Activated naive CD8-positive, alpha-beta T cell treated with anti-CD3 and anti-CD28 coated beads, Interleukin-2, amount 10 ng/mL, durations not matched to agents 7 days and 5 days (primary cell): Measurements from ENCODE around the gene ADGRL1. TPM values are rescaled to one million over a fixed set of nuclear protein-coding genes. Genes with fewer than 3 reads are reported as not detected.
"Not testable (repeated sequence)": the region's sequence is repeated elsewhere in the genome, so short reads cannot be mapped to it uniquely, and the experiment has no call there.

Experiments used
- ATAC-seq: fragments of 150-1000 bp; cut with Tn5 transposase; one replicate; pipeline ENCODE4 v1.10.0; 2021; ENCODE audit warnings: low read depth, moderate library complexity
- POLR2A ChIA-PET: fragments of 350-600 bp; sonication (Branson Sonifier 250); formaldehyde crosslinking; loops from one replicate; lab custom pipeline; 2021; ENCODE audit warnings: antibody characterized with exemption; lab: Charles Lee
- DNase-seq: peaks from one replicate; pipeline ENCODE4 v3.0.0; 2021
- H3K27ac Mint-ChIP-seq: one replicate; pipeline ENCODE4 v1.8.0; 2022; ENCODE audit warnings: mild to moderate bottlenecking, mixed read lengths
- H3K27me3 Mint-ChIP-seq: one replicate; pipeline ENCODE4 v1.8.0; 2022; ENCODE audit warnings: mild to moderate bottlenecking, moderate library complexity, mixed read lengths
- H3K36me3 Mint-ChIP-seq: one replicate; pipeline ENCODE4 v1.8.0; 2021; ENCODE audit warnings: mild to moderate bottlenecking, mixed read lengths
- H3K4me1 Mint-ChIP-seq: one replicate; pipeline ENCODE4 v1.8.0; 2021; ENCODE audit warnings: mixed read lengths
- H3K4me3 Mint-ChIP-seq: one replicate; pipeline ENCODE4 v1.8.0; 2022; ENCODE audit warnings: mild to moderate bottlenecking, moderate library complexity, mixed read lengths
- H3K9me3 Mint-ChIP-seq: one replicate; pipeline ENCODE4 v1.8.0; 2021; ENCODE audit warnings: mixed read lengths
- total RNA-seq, 2 experiments: library from RNA; stranded (reverse); gene quantifications; one replicate each; pipeline ENCODE4 v1.2.3, GENCODE V29; 2021

ADGRL1 gene
- total RNA-seq, 2 experiments from 2014 or later, result 15.0 to 16.4 TPM

GRCh38 chr19:14243718-14244117 lies 37.7 kb upstream of the ADGRL1 start:
- H3K27ac Mint-ChIP-seq, POLR2A ChIA-PET, ATAC-seq, H3K4me1 Mint-ChIP-seq, H3K9me3 Mint-ChIP-seq, DNase-seq, H3K36me3 Mint-ChIP-seq, H3K27me3 Mint-ChIP-seq, H3K4me3 Mint-ChIP-seq: not testable (repeated sequence)

- H3K9me3 Mint-ChIP-seq, result peaks cover 3% of the 10 kb centered on the region
- POLR2A ChIA-PET, result no interaction called here
- H3K4me3 Mint-ChIP-seq, result no peak overlapping the region
- H3K4me1 Mint-ChIP-seq, result peaks cover 9% of the 10 kb centered on the region
- no peak overlapping the region for H3K27ac Mint-ChIP-seq
- ATAC-seq (no peak), DNase-seq (no peak)
- no peaks in the 10 kb centered on the region for H3K36me3 Mint-ChIP-seq
- H3K27me3 Mint-ChIP-seq, result no peaks in the 10 kb centered on the region
These were observed 31.3 kb upstream of the ADGRL1 start for GRCh38 chr19:14237014-14237941.

- peaks cover 15% of the 10 kb centered on the region for H3K4me1 Mint-ChIP-seq
- H3K27ac Mint-ChIP-seq, H3K9me3 Mint-ChIP-seq, DNase-seq, POLR2A ChIA-PET, H3K4me3 Mint-ChIP-seq, H3K27me3 Mint-ChIP-seq, ATAC-seq, H3K36me3 Mint-ChIP-seq: not testable (repeated sequence)
These were observed 27.0 kb upstream of the ADGRL1 start for GRCh38 chr19:14232945-14233344.

- H3K36me3 Mint-ChIP-seq, H3K4me1 Mint-ChIP-seq, H3K4me3 Mint-ChIP-seq, ATAC-seq, H3K27me3 Mint-ChIP-seq, DNase-seq, H3K27ac Mint-ChIP-seq, POLR2A ChIA-PET, H3K9me3 Mint-ChIP-seq: not testable (repeated sequence)
These were observed 22.6 kb upstream of the ADGRL1 start for GRCh38 chr19:14228446-14229071.

GRCh38 chr19:14226498-14226897 lies 20.5 kb upstream of the ADGRL1 start:
- H3K36me3 Mint-ChIP-seq, H3K4me3 Mint-ChIP-seq, POLR2A ChIA-PET, DNase-seq, H3K27me3 Mint-ChIP-seq, H3K9me3 Mint-ChIP-seq, H3K4me1 Mint-ChIP-seq, H3K27ac Mint-ChIP-seq, ATAC-seq: not testable (repeated sequence)

DNA sequence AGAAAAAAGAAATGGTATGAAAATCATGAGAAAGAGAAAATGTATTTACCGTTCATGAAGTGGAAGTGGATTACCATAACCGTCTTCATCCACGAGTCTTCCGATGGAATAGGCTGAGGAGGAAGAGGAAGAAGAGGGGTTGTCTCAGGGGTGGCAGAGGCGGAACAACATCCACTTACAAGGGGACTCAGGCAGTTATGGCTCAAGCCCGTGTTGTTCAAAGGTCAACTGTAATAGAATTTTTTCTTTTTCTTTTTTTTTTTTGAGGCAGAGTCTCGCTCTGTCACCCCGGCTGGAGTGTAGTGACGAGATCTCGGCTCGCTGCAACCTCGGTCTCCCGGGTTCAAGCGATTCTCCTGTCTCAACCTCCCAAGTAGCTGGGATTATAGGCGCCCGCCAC lies 16.9 kb upstream of the ADGRL1 start:
- no peaks in the 10 kb centered on the region for H3K36me3 Mint-ChIP-seq
- ATAC-seq (no peak), DNase-seq (no peak)
- no peaks in the 10 kb centered on the region for H3K9me3 Mint-ChIP-seq
- no peak overlapping the region for H3K4me3 Mint-ChIP-seq
- peaks cover 13% of the 10 kb centered on the region for H3K4me1 Mint-ChIP-seq
- H3K27me3 Mint-ChIP-seq, result peaks cover 3% of the 10 kb centered on the region
- POLR2A ChIA-PET, result no interaction called here
- H3K27ac Mint-ChIP-seq, result no peak overlapping the region

GRCh38 chr19:14221345-14221744 lies 15.4 kb upstream of the ADGRL1 start:
- ATAC-seq (peak; percentile 83), DNase-seq (peak; percentile 78)
- H3K36me3 Mint-ChIP-seq, POLR2A ChIA-PET, H3K9me3 Mint-ChIP-seq, H3K27me3 Mint-ChIP-seq: not testable (repeated sequence)
- Mint-ChIP-seq H3K4me1 (peaks cover 20% of the 10 kb centered on the region), H3K27ac (peak overlapping the region; percentile 11), H3K4me3 (peak overlapping the region; percentile 63)

DNA sequence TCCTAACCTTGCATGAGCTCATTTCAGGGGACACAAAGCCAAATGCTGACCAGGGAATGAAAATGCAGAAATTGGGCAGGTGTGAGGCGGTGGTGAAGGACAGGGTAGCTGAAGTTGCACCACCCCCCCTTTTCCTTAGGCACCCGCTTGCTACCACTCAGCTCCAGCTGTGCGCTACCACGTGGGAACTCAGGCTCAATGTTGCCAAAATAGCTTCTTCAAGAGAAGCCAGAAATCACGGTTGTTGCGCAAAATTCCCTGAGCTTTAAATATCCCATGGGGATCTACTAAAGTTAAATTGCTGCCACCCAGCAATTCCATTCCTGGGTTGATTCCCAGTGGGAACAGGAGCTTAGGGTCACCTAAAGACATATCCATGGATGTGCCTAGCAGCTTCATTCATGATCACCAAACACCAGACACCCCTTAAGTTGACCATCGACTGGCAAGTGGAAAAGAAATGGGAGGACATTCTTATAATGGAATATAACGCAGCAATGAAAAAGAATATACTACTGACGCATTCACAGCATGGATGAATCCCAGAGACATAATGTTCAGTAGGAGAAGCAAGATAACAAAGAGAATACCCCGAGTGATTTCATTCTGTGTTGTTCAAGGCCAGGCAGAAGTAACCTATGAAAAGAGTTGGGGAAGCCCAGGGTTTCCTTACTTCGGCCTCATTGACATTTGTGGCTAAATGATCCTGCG lies 12.8 kb upstream of the ADGRL1 start:
- H3K4me3 Mint-ChIP-seq, result no peak overlapping the region
- H3K36me3 Mint-ChIP-seq, result no peaks in the 10 kb centered on the region
- H3K27ac Mint-ChIP-seq, result peak overlapping the region; percentile 30
- peaks cover 21% of the 10 kb centered on the region for H3K4me1 Mint-ChIP-seq
- peaks cover 3% of the 10 kb centered on the region for H3K27me3 Mint-ChIP-seq
- DNase-seq (no peak), ATAC-seq (no peak)
- no peaks in the 10 kb centered on the region for H3K9me3 Mint-ChIP-seq
- POLR2A ChIA-PET, result no interaction called here

GRCh38 chr19:14217886-14218285 lies 11.9 kb upstream of the ADGRL1 start:
- H3K27ac Mint-ChIP-seq, H3K36me3 Mint-ChIP-seq, H3K9me3 Mint-ChIP-seq, POLR2A ChIA-PET, DNase-seq, H3K4me3 Mint-ChIP-seq, ATAC-seq, H3K27me3 Mint-ChIP-seq: not testable (repeated sequence)
- peaks cover 21% of the 10 kb centered on the region for H3K4me1 Mint-ChIP-seq

DNA sequence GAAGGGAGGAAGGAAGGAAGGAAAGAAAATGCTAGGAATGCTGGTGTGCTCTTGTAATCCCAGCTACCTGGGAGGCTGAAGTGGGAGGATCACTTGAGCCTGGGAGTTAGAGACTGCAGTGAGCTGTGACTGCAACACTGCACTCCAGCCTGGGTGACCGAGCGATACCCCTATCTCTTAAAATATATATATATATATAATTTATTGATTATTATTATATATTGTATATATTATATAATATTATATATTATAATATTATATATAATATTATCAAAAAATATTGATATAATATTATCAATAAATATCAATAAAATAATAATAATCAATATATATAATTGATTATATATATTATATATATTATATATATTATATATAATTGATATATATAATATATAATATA lies 8.6 kb upstream of the ADGRL1 start:
- ATAC-seq (no peak), DNase-seq (no peak)
- Mint-ChIP-seq H3K27me3 (peaks cover 15% of the 10 kb centered on the region), H3K9me3 (no peaks in the 10 kb centered on the region), H3K27ac (no peak overlapping the region), H3K4me3 (no peak overlapping the region), H3K36me3 (no peaks in the 10 kb centered on the region), H3K4me1 (peaks cover 15% of the 10 kb centered on the region)
- POLR2A ChIA-PET, result interaction anchor here (0.7 kb wide), 1 partner anchor 22 kb away, joined by 3 read pairs; no protein-coding TSS in a partner anchor

DNA sequence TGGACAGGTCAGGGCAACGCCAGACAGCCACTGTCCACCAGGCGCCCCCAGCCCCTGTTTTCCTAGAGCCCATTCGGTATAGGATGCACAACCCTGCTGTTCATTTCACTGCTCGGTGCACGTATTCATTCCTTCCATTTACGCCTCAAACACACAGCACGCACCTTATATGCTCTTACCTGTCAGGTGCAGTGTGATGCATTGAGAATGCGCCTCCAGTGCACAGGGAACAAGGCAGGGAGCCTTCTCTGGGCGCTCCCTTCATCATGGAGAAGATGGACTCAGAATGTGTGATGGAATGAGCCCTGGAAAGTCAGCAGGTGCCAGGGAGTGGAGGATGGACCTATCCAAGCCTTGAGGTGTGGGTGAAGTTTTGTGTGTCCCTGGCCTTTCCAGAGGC lies 4.2 kb upstream of the ADGRL1 start:
- ATAC-seq, DNase-seq, H3K27ac Mint-ChIP-seq, H3K9me3 Mint-ChIP-seq, H3K36me3 Mint-ChIP-seq, POLR2A ChIA-PET, H3K4me3 Mint-ChIP-seq: not testable (repeated sequence)
- peaks cover 32% of the 10 kb centered on the region for H3K27me3 Mint-ChIP-seq
- peaks cover 11% of the 10 kb centered on the region for H3K4me1 Mint-ChIP-seq

DNA sequence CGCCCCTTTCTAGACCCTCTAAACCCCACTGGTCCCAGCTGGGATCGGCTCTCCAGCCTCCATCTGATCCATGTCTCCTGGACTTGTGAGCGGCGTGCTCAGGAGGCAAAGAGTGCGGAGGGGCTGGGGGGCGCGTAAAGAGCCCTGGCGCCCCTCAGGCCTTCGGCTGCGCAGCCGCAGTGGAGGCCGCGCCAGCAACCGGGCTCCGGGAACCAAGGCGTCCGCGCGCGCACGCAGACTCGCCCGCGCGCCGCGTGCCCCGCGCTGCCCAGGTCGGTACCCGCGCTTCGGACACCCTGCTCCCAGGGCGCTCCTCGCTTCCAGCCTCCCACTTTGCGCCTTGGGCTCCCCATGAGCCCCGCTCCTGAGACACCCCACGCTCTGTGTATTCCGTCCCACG lies 3.4 kb upstream of the ADGRL1 start:
- ATAC-seq, DNase-seq, H3K36me3 Mint-ChIP-seq, H3K9me3 Mint-ChIP-seq, POLR2A ChIA-PET, H3K27ac Mint-ChIP-seq: not testable (repeated sequence)
- Mint-ChIP-seq H3K4me1 (peaks cover 13% of the 10 kb centered on the region), H3K27me3 (peaks cover 39% of the 10 kb centered on the region), H3K4me3 (peak overlapping the region; percentile 50)

DNA sequence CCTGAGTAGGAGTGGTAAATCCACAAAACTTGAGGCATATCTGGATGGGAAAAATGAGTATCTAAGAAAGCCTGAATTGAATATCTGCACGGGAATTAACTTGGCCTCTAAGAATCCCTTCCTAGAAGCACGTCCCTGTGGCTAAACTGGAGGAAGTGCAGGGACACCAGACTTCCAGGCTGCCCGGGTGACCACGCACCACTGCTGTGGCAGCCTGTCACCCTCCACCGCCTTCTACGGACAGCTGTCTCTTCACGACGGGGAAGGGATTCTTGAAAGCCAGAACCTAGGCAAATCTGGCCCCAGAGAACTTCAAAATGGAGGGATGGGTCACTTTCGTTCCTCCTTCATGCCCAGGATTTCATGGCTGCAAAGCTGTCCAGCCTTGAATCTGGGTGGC lies 2.5 kb upstream of the ADGRL1 start:
- DNase-seq, ATAC-seq, POLR2A ChIA-PET, H3K27ac Mint-ChIP-seq, H3K36me3 Mint-ChIP-seq, H3K9me3 Mint-ChIP-seq, H3K4me3 Mint-ChIP-seq: not testable (repeated sequence)
- Mint-ChIP-seq H3K27me3 (peaks cover 47% of the 10 kb centered on the region), H3K4me1 (peaks cover 13% of the 10 kb centered on the region)
